ENCODE data around the gene DNAJC13. TPM values are rescaled to one million over a fixed set of nuclear protein-coding genes. Genes with fewer than 3 reads are reported as not detected.

The DNAJC13 gene
- total RNA-seq, 1 donor, result 116 TPM

DNA sequence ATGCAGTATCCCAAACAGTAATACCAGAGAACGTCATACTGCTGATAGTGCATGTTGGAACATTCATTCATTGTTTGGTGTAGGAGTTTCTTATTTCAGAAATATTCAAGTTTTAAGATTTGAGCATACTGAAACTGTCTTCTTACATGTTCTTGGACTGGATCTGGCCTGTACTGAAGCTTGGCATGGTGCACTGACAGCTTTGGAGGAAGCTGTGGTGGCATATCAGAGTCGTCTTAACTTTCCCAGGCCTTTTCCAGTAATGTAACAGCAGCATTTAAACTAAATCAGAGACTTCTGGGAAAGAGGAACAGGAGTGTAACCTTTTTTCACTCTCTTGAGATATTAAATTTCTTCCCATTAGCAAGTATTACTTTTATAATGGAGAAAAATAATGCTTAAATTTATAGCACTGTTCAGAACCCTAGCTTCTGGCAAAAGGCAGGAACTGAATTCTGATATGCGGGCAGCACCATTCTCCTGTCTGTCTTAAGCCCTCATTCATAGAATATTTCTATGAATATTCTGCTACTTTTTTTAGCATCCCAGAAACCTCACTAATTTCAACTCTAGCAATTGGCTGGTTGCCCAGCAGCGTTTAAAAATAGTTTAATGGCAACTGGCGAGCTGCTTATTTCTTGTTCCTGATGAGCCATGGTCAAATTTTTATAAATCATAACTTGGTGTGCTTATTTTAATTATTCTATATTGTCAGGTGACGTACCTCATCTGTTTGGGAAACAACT, 31.1 kb downstream of the DNAJC13 start:
- TF ChIP-seq, protein P1, sequence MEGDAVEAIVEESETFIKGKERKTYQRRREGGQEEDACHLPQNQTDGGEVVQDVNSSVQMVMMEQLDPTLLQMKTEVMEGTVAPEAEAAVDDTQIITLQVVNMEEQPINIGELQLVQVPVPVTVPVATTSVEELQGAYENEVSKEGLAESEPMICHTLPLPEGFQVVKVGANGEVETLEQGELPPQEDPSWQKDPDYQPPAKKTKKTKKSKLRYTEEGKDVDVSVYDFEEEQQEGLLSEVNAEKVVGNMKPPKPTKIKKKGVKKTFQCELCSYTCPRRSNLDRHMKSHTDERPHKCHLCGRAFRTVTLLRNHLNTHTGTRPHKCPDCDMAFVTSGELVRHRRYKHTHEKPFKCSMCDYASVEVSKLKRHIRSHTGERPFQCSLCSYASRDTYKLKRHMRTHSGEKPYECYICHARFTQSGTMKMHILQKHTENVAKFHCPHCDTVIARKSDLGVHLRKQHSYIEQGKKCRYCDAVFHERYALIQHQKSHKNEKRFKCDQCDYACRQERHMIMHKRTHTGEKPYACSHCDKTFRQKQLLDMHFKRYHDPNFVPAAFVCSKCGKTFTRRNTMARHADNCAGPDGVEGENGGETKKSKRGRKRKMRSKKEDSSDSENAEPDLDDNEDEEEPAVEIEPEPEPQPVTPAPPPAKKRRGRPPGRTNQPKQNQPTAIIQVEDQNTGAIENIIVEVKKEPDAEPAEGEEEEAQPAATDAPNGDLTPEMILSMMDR (IDR thresholded peaks at IDR 0.05; ENCODE audit: extremely low read depth, low read depth, low read length), result no peak
- Histone ChIP-seq H3K27me3 (ENCODE audit: insufficient read depth, low read length) (no peaks in the 10 kb centered on the region), H3K9me3 (ENCODE audit: low read depth, low read length) (no peaks in the 10 kb centered on the region), H2AFZ (ENCODE audit: low read length) (no peak overlapping the region), H3K79me2 (ENCODE audit: insufficient read depth, low read length) (peaks cover 39% of the 10 kb centered on the region), H3K4me3 (ENCODE audit: insufficient read depth, low read length) (no peak overlapping the region), H3K4me1 (ENCODE audit: insufficient read depth, low read length) (peaks cover 27% of the 10 kb centered on the region), H3K27ac (ENCODE audit: low read depth, low read length) (no peak overlapping the region), H3K4me2 (ENCODE audit: insufficient read depth, low read length) (no peak overlapping the region), H3K36me3 (ENCODE audit: insufficient read depth, low read length) (peaks cover 21% of the 10 kb centered on the region), H4K20me1 (ENCODE audit: insufficient read depth, low read length) (no peaks in the 10 kb centered on the region)
- DNase-seq (ENCODE audit: insufficient read length, low spot score, missing footprints), result no peak

DNA sequence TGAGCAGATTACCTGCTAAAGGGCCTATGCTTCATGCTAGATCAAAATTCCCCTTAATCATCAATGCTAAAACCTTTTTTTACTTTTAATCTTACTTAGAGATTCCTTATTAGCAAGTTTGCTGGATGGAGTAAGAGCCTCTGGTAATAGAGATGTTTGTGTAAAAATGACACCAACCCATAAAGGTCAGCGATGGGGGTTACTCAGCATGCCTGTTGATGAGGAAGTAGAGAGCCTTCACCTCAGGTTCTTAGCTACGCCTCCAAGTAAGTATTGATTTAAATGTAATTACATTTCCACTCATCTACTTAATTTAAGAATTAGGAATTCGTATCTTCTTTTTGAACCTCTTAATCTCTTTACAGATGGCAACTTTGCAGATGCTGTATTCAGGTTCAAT, 38.8 kb downstream of the DNAJC13 start:
- Histone ChIP-seq H3K9me3 (ENCODE audit: low read depth, low read length) (no peaks in the 10 kb centered on the region), H3K27ac (ENCODE audit: low read depth, low read length) (no peak overlapping the region), H3K4me2 (ENCODE audit: insufficient read depth, low read length) (no peak overlapping the region), H3K27me3 (ENCODE audit: insufficient read depth, low read length) (no peaks in the 10 kb centered on the region), H3K4me3 (ENCODE audit: insufficient read depth, low read length) (no peak overlapping the region), H3K4me1 (ENCODE audit: insufficient read depth, low read length) (no peaks in the 10 kb centered on the region), H3K36me3 (ENCODE audit: insufficient read depth, low read length) (peaks cover 60% of the 10 kb centered on the region), H3K79me2 (ENCODE audit: insufficient read depth, low read length) (no peaks in the 10 kb centered on the region), H2AFZ (ENCODE audit: low read length) (no peak overlapping the region), H4K20me1 (ENCODE audit: insufficient read depth, low read length) (no peaks in the 10 kb centered on the region)
- TF ChIP-seq, protein P1 (IDR thresholded peaks at IDR 0.05; ENCODE audit: extremely low read depth, low read depth, low read length), result no peak
- DNase-seq (ENCODE audit: insufficient read length, low spot score, missing footprints), result no peak

DNA sequence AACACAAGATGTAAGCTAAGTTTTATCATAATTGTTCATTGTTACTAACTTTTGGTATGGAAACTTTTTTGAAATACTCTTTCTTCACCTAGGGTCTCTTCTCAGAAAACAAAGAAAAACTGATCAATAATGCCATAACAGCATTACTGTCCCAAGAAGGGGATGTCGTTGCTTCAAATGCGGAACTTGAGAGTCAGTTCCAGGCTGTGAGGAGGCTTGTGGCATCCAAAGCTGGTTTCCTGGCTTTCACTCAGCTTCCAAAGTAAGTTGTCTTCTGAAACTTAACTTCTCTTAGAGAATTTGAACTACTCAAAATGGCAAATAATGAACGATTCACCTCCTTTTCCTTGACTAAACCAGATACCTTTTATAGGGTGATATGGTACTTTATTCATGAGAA, 39.3 kb downstream of the DNAJC13 start:
- TF ChIP-seq, protein P1 (IDR thresholded peaks at IDR 0.05; ENCODE audit: extremely low read depth, low read depth, low read length), result no peak
- Histone ChIP-seq H3K4me3 (ENCODE audit: insufficient read depth, low read length) (no peak overlapping the region), H3K36me3 (ENCODE audit: insufficient read depth, low read length) (peaks cover 63% of the 10 kb centered on the region)

GRCh38 chr3:132457286-132457685, 40.0 kb downstream of the DNAJC13 start:
- no peaks in the 10 kb centered on the region for H3K4me1 ChIP-seq (ENCODE audit: insufficient read depth, low read length)
- no peaks in the 10 kb centered on the region for H3K79me2 ChIP-seq (ENCODE audit: insufficient read depth, low read length)
- peaks cover 64% of the 10 kb centered on the region for H3K36me3 ChIP-seq (ENCODE audit: insufficient read depth, low read length)
- no peak overlapping the region for H3K4me2 ChIP-seq (ENCODE audit: insufficient read depth, low read length)
- TF ChIP-seq, protein P1 (IDR thresholded peaks at IDR 0.05; ENCODE audit: extremely low read depth, low read depth, low read length), result no peak
- no peak overlapping the region for H2AFZ ChIP-seq (ENCODE audit: low read length)
- no peak overlapping the region for H3K4me3 ChIP-seq (ENCODE audit: insufficient read depth, low read length)
- no peak overlapping the region for H3K27ac ChIP-seq (ENCODE audit: low read depth, low read length)
- H4K20me1 ChIP-seq (ENCODE audit: insufficient read depth, low read length), result no peaks in the 10 kb centered on the region
- H3K9me3 ChIP-seq (ENCODE audit: low read depth, low read length), result no peaks in the 10 kb centered on the region
- DNase-seq (ENCODE audit: insufficient read length, low spot score, missing footprints), result no peak
- H3K27me3 ChIP-seq (ENCODE audit: insufficient read depth, low read length), result no peaks in the 10 kb centered on the region

More for the DNA sequence above, 39.3 kb downstream of the DNAJC13 start:
- no peak for DNase-seq (ENCODE audit: insufficient read length, low spot score, missing footprints)
- no peaks in the 10 kb centered on the region for H3K4me1 ChIP-seq (ENCODE audit: insufficient read depth, low read length)
- no peak overlapping the region for H2AFZ ChIP-seq (ENCODE audit: low read length)
- no peaks in the 10 kb centered on the region for H3K79me2 ChIP-seq (ENCODE audit: insufficient read depth, low read length)
- H3K27me3 ChIP-seq (ENCODE audit: insufficient read depth, low read length), result no peaks in the 10 kb centered on the region
- no peaks in the 10 kb centered on the region for H3K9me3 ChIP-seq (ENCODE audit: low read depth, low read length)
- no peak overlapping the region for H3K4me2 ChIP-seq (ENCODE audit: insufficient read depth, low read length)
- H3K27ac ChIP-seq (ENCODE audit: low read depth, low read length), result no peak overlapping the region
- no peaks in the 10 kb centered on the region for H4K20me1 ChIP-seq (ENCODE audit: insufficient read depth, low read length)

Data from osteoblast (primary cell).